GM23248 (cell line): ENCODE results near the gene AGXT2.

Experiments
- EZH2 ChIP-seq: fragments of 200-600 bp; sonication (generic); IDR thresholded peaks from 2 replicates; pipeline ENCODE4 v1.6.1; 2018; ENCODE audit warnings: antibody characterized with exemption, mild to moderate bottlenecking; ENCODE audit not compliant: insufficient read depth, poor library complexity, severe bottlenecking
- EZH2phosphoT487 ChIP-seq: fragments of 200-600 bp; sonication (generic); IDR thresholded peaks from 2 replicates; pipeline ENCODE4 v1.6.1; 2018; ENCODE audit warnings: antibody characterized with exemption, moderate library complexity, mild to moderate bottlenecking, low read depth; ENCODE audit not compliant: insufficient read depth

DNA sequence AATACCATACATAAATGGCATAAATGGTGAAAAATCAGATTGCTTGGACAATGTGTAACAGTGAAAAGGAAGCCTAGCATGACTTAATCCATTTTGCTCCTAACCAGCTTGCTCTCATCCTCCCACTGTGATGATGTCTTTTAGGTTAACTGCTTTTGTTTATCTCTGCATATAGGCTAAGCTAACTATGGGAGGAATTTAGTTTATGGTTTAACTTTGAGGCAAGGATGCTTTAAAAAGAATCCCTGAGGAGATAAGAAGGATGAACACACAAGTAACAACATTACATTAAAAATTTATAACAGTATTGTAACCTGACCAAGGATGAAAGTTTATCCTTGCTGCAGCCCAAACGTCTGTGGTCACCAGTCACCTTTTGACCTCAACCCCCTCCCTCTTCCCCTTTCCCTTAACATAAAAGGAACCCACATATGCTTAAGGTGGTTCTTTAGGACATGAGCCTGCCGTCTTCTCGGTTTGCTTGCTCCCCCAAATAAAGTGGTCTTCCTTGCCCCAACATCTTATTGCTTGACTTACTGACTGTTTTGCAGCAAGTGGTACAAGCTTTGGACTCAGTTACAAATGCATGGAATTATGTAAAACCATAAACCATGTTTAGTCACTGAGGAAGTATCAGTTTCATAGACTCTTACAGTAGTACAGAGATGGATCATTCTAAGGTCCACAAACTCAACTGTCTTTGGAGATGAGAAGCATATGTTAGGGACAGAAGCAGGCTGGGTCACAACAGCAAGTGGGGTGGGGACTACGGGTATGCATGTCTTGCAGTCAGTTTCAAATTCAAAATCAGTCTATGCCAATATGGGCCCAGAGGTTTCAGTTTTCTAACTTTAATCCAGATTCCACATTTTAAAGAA is 31.3 kb downstream of the AGXT2 start:
- TF ChIP-seq EZH2 = no peak
- no peak for TF ChIP-seq EZH2phosphoT487
